CD4-positive, alpha-beta T cell (primary cell): ENCODE results near the gene OR10J4. TPM values are rescaled to one million over a fixed set of nuclear protein-coding genes. Genes with fewer than 3 reads are reported as not detected.
"Not testable (repeated sequence)": the region's sequence is repeated elsewhere in the genome, so short reads cannot be mapped to it uniquely, and the experiment has no call there.

Experiments
- ATAC-seq: fragments of 200-7000 bp; cut with Tn5 transposase; one replicate; pipeline ENCODE4 v1.10.0; 2022; ENCODE audit warnings: mild to moderate bottlenecking; ENCODE audit not compliant: poor library complexity
- CTCF ChIA-PET: fragments of 350-600 bp; sonication (Branson Sonifier 250); formaldehyde crosslinking; loops from one replicate; lab custom pipeline; 2021; ENCODE audit warnings: antibody characterized with exemption, inconsistent platforms; lab: Charles Lee
- POLR2A ChIA-PET: fragments of 350-600 bp; sonication (Branson Sonifier 250); formaldehyde crosslinking; loops from one replicate; lab custom pipeline; 2021; ENCODE audit warnings: antibody characterized with exemption, inconsistent platforms; lab: Charles Lee
- DNase-seq, 14 experiments: peaks; one replicate each; pipeline ENCODE4 v3.0.0-alpha.2; 2013 to 2020; ENCODE audit warnings: mixed read lengths in 2 of 14
- H3K27ac ChIP-seq, 2 donors: one replicate each; pipeline versions ENCODE4 v1.5.1 to v1.7.0; 2013; ENCODE audit warnings: low read length in 2 of 2, low read depth in 1 of 2, mild to moderate bottlenecking in 1 of 2
- H3K27me3 ChIP-seq, 2 experiments: 1 replicate in 1 of 2; 2 replicates in 1 of 2; pipeline versions ENCODE4 v1.6.1 to v1.7.0; 2013; ENCODE audit warnings: low read length in 2 of 2, control low read depth in 1 of 2, mild to moderate bottlenecking in 1 of 2, moderate library complexity in 1 of 2; ENCODE audit not compliant: insufficient read depth in 2 of 2, control insufficient read depth in 1 of 2
- H3K36me3 ChIP-seq: one replicate; pipeline ENCODE4 v1.6.1; 2013; ENCODE audit warnings: low read length, control low read depth; ENCODE audit not compliant: insufficient read depth
- H3K4me1 ChIP-seq: one replicate; pipeline ENCODE4 v1.6.1; 2013; ENCODE audit warnings: low read length, control low read depth; ENCODE audit not compliant: insufficient read depth
- H3K4me3 ChIP-seq: one replicate; pipeline ENCODE4 v1.5.1; 2013; ENCODE audit warnings: mild to moderate bottlenecking, low read length, moderate library complexity
- H3K9me3 ChIP-seq, 2 experiments: 1 replicate in 1 of 2; 2 replicates in 1 of 2; pipeline versions ENCODE4 v1.6.1 to v1.7.0; 2013; ENCODE audit warnings: low read length in 2 of 2, mild to moderate bottlenecking in 2 of 2, control low read depth in 1 of 2, moderate library complexity in 1 of 2; ENCODE audit not compliant: control insufficient read depth in 1 of 2, insufficient read depth in 1 of 2
- H3K27ac Mint-ChIP-seq: one replicate; pipeline ENCODE4 v1.8.0; 2020; ENCODE audit warnings: mixed read lengths
- H3K27me3 Mint-ChIP-seq: one replicate; pipeline ENCODE4 v1.8.0; 2021; ENCODE audit warnings: mixed read lengths
- H3K36me3 Mint-ChIP-seq: one replicate; pipeline ENCODE4 v1.8.0; 2021; ENCODE audit warnings: low read depth, mixed read lengths
- H3K4me1 Mint-ChIP-seq: one replicate; pipeline ENCODE4 v1.8.0; 2021; ENCODE audit warnings: low read depth, mixed read lengths
- H3K4me3 Mint-ChIP-seq: one replicate; pipeline ENCODE4 v1.8.0; 2020; ENCODE audit warnings: mild to moderate bottlenecking, mixed read lengths
- H3K9me3 Mint-ChIP-seq: one replicate; pipeline ENCODE4 v1.8.0; 2020; ENCODE audit warnings: mixed read lengths
- intact Hi-C, 2 experiments: fragments of 100-400 bp; cut with DNase I in 1 of 2; cut with micrococcal nuclease in 1 of 2; formaldehyde crosslinking; loops; one replicate each; pipeline versions ENCODE4 v1.15.1 to v1.9.0; 2023 to 2025; cut with DNase I, micrococcal nuclease
- total RNA-seq, 174 experiments: library from RNA in 2 of 174; stranded (reverse) in 2 of 174; gene quantifications; one replicate each; pipeline ENCODE4 v1.2.3 and lab custom pipeline; 2021 to 2026
- TF ChIP-seq, protein P1 (sequence below): fragments of 200-600 bp; IDR thresholded peaks from one replicate; pipeline ENCODE4 v1.8.0; 2022; ENCODE audit warnings: antibody characterized with exemption, mild to moderate bottlenecking

The OR10J4 gene
- total RNA-seq, 2 experiments from 2014 or later = not detected

DNA sequence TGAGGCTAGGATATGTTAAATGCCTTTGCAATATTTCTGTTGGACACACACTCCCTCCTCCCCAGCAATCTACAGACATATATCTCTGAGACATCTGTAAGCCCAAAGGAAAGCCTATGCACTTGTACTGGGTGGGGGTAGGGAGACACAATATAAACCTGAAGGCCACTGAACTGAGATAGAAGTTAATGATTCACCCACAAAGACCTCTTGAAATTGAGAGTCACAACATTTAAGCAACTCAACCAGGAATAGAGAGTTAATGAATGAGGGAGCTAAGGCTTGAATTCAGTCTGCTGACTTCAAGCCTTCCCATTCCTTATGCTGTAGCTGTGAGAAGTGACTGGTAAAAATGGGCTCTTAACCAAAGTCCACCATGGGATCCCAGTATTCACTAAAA is 12.5 kb downstream of the OR10J4 start:
- ATAC-seq = no peak
- Mint-ChIP-seq H3K27ac (no peak overlapping the region), H3K27me3 (peaks cover 20% of the 10 kb centered on the region), H3K4me1 (no peaks in the 10 kb centered on the region), H3K36me3 (no peaks in the 10 kb centered on the region), H3K4me3 (no peak overlapping the region), H3K9me3 (no peaks in the 10 kb centered on the region)
- TF ChIP-seq, protein P1, sequence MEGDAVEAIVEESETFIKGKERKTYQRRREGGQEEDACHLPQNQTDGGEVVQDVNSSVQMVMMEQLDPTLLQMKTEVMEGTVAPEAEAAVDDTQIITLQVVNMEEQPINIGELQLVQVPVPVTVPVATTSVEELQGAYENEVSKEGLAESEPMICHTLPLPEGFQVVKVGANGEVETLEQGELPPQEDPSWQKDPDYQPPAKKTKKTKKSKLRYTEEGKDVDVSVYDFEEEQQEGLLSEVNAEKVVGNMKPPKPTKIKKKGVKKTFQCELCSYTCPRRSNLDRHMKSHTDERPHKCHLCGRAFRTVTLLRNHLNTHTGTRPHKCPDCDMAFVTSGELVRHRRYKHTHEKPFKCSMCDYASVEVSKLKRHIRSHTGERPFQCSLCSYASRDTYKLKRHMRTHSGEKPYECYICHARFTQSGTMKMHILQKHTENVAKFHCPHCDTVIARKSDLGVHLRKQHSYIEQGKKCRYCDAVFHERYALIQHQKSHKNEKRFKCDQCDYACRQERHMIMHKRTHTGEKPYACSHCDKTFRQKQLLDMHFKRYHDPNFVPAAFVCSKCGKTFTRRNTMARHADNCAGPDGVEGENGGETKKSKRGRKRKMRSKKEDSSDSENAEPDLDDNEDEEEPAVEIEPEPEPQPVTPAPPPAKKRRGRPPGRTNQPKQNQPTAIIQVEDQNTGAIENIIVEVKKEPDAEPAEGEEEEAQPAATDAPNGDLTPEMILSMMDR = no peak
- Histone ChIP-seq H3K27me3 (no peaks in the 10 kb centered on the region), H3K9me3 (peaks cover 0 to 6% of the 10 kb centered on the region in 2 experiments), H3K4me1 (no peaks in the 10 kb centered on the region), H3K4me3 (no peak overlapping the region), H3K36me3 (no peaks in the 10 kb centered on the region), H3K27ac (no peak overlapping the region)
- POLR2A ChIA-PET = no interaction called here
- DNase-seq = no peak
- intact Hi-C loops = no loop called here
- CTCF ChIA-PET = no interaction called here

DNA sequence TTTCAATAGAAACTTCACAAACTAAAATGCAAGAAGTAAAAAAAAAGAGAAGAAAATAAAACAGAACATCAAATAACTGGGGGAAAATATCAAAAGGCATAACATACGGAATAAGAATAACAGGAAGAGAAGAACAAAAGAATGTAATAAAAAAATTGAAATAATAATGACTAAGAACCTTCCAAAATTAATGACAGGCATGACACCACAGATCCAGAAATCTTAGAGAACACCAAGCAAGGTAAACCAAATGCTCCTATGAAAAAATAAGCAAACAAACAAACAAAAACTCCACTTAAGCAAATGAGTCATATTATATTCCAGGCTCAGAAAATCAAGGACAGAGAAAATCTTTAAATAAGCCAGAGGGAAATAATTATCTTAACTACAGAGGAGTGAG is 16.2 kb downstream of the OR10J4 start:
- no peak overlapping the region for H3K4me3 ChIP-seq
- ATAC-seq = no peak
- DNase-seq = no peak
- POLR2A ChIA-PET = no interaction called here
- H3K27ac ChIP-seq = no peak overlapping the region
- peaks cover 10% of the 10 kb centered on the region for H3K27me3 Mint-ChIP-seq
- H3K4me1 ChIP-seq = no peaks in the 10 kb centered on the region
- H3K9me3 ChIP-seq = peaks cover 0 to 6% of the 10 kb centered on the region in 2 experiments
- TF ChIP-seq, protein P1 = no peak
- H3K9me3 Mint-ChIP-seq = no peaks in the 10 kb centered on the region
- H3K4me1 Mint-ChIP-seq = no peaks in the 10 kb centered on the region
- no peaks in the 10 kb centered on the region for H3K36me3 ChIP-seq
- H3K27me3 ChIP-seq = no peaks in the 10 kb centered on the region
- CTCF ChIA-PET = no interaction called here
- H3K27ac Mint-ChIP-seq = no peak overlapping the region
- H3K4me3 Mint-ChIP-seq = no peak overlapping the region
- intact Hi-C loops = no loop called here
- H3K36me3 Mint-ChIP-seq = no peaks in the 10 kb centered on the region

DNA sequence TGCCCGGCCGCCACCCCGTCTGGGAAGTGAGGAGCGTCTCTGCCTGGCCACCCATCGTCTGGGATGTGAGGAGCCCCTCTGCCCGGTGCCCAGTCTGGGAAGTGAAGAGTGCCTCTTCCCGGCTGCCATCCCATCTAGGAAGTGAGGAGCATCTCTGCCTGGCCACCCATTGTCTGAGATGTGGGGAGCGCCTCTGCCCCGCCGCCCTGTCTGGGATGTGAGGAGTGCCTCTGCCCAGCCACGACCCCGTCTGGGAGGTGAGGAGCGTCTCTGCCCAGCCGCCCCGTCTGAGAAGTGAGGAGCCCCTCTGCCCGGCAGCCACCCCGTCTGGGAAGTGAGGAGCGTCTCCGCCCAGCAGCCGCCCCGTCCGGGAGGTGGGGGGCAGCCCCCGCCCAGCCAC is 17.6 kb downstream of the OR10J4 start:
- intact Hi-C loops, DNase-seq, H3K27me3 ChIP-seq, CTCF ChIA-PET, H3K36me3 Mint-ChIP-seq, H3K4me1 ChIP-seq, H3K4me1 Mint-ChIP-seq, H3K4me3 Mint-ChIP-seq, H3K4me3 ChIP-seq, H3K27ac Mint-ChIP-seq, H3K27me3 Mint-ChIP-seq, H3K9me3 ChIP-seq, H3K36me3 ChIP-seq, H3K9me3 Mint-ChIP-seq, POLR2A ChIA-PET, ATAC-seq, H3K27ac ChIP-seq: not testable (repeated sequence)

DNA sequence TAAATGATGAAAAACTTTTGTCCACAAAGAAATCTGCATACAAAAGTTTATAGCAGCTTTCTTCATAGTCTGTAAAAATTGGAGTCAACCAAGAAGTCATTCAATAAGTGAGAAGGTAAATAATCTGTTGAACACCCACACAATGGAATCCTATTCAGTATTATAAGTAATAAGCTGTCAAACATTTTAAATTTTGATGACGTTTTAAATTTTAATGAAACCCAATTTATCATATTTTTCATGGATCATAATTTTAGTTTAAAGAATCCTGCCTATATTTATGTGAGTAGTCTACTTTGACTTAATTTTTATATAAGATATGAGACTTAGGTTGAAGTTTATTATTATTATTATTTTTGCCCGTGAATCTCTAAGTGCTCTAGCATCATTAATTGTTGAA is 27.5 kb downstream of the OR10J4 start:
- H3K36me3 ChIP-seq = no peaks in the 10 kb centered on the region
- CTCF ChIA-PET = interaction anchor here (1.1 kb wide), 1 partner anchor 19 kb away, joined by 3 read pairs; no protein-coding TSS in a partner anchor
- H3K4me1 ChIP-seq = no peaks in the 10 kb centered on the region
- Mint-ChIP-seq H3K36me3 (no peaks in the 10 kb centered on the region), H3K4me1 (no peaks in the 10 kb centered on the region), H3K27me3 (no peaks in the 10 kb centered on the region), H3K27ac (no peak overlapping the region), H3K9me3 (peaks cover 12% of the 10 kb centered on the region), H3K4me3 (no peak overlapping the region)
- no peak overlapping the region for H3K4me3 ChIP-seq
- TF ChIP-seq, protein P1 = no peak
- intact Hi-C loops = no loop called here
- no peak for ATAC-seq
- POLR2A ChIA-PET = no interaction called here
- no peaks in the 10 kb centered on the region for H3K27me3 ChIP-seq
- no peak overlapping the region for H3K27ac ChIP-seq
- H3K9me3 ChIP-seq = peaks cover 4 to 10% of the 10 kb centered on the region in 2 experiments
- DNase-seq = no peak
